DOHH2 (cell line): Measurements from ENCODE around the gene C22orf42.
"Not testable (repeated sequence)": the region's sequence is repeated elsewhere in the genome, so short reads cannot be mapped to it uniquely, and the experiment has no call there.

Experiments used
- H3F3A ChIP-seq: fragments of 200-600 bp; sonication (generic), shearing (Covaris generic); 2 replicates; pipeline ENCODE4 v1.6.0; 2016; ENCODE audit warnings: antibody characterized with exemption, mild to moderate bottlenecking; ENCODE audit not compliant: control insufficient read depth, insufficient read depth
- H3K27ac ChIP-seq: fragments of 200-600 bp; sonication (generic); 2 replicates; pipeline ENCODE4 v1.5.1; 2014; ENCODE audit warnings: low read depth, mild to moderate bottlenecking, low read length, moderate library complexity
- H3K27me3 ChIP-seq: fragments of 200-600 bp; sonication (generic); 2 replicates; pipeline ENCODE4 v1.6.1; 2014; ENCODE audit warnings: mild to moderate bottlenecking, low read length, mixed read lengths; ENCODE audit not compliant: control insufficient read depth
- H3K36me3 ChIP-seq: fragments of 200-600 bp; sonication (generic); 2 replicates; pipeline ENCODE4 v1.6.1; 2014; ENCODE audit warnings: mild to moderate bottlenecking, low read length, moderate library complexity, mixed read lengths; ENCODE audit not compliant: control insufficient read depth
- H3K4me1 ChIP-seq: fragments of 200-600 bp; sonication (generic); 2 replicates; pipeline ENCODE4 v1.6.1; 2014; ENCODE audit warnings: mild to moderate bottlenecking, low read length, mixed read lengths; ENCODE audit not compliant: control insufficient read depth
- H3K4me2 ChIP-seq: fragments of 200-600 bp; sonication (generic); 2 replicates; pipeline ENCODE4 v1.6.0; 2014; ENCODE audit warnings: mild to moderate bottlenecking, low read length, moderate library complexity
- H3K4me3 ChIP-seq: fragments of 200-600 bp; sonication (generic); 2 replicates; pipeline ENCODE4 v1.5.1; 2014; ENCODE audit warnings: mild to moderate bottlenecking, low read length, mixed read lengths
- H3K79me2 ChIP-seq: fragments of 200-600 bp; sonication (generic); 2 replicates; pipeline ENCODE4 v1.6.1; 2014; ENCODE audit warnings: mild to moderate bottlenecking, low read length, mixed read lengths; ENCODE audit not compliant: control insufficient read depth
- H3K9me2 ChIP-seq: fragments of 200-600 bp; sonication (generic); replicated peaks from 2 replicates; pipeline ENCODE4 v1.6.1; 2014; ENCODE audit warnings: mild to moderate bottlenecking, low read length, mixed read lengths; ENCODE audit not compliant: control insufficient read depth
- H3K9me3 ChIP-seq: fragments of 200-600 bp; sonication (generic); 2 replicates; pipeline ENCODE4 v1.6.1; 2014; ENCODE audit warnings: antibody characterized with exemption, low read length, mixed read lengths; ENCODE audit not compliant: control insufficient read depth, insufficient read depth
- H4K20me1 ChIP-seq: fragments of 200-600 bp; sonication (generic); 2 replicates; pipeline ENCODE4 v1.6.0; 2014; ENCODE audit warnings: low read depth, mild to moderate bottlenecking, antibody characterized with exemption, low read length, moderate library complexity; ENCODE audit not compliant: control insufficient read depth, insufficient read depth
- CTCF ChIP-seq: fragments of 200-600 bp; sonication (generic); IDR thresholded peaks from one replicate; pipeline ENCODE4 v1.5.1; 2014; ENCODE audit warnings: antibody characterized with exemption, mild to moderate bottlenecking, low read depth, low read length; ENCODE audit not compliant: poor library complexity, severe bottlenecking
- EZH2phosphoT487 ChIP-seq: fragments of 200-600 bp; sonication (generic); IDR thresholded peaks from 2 replicates; pipeline ENCODE4 v1.6.1; 2017; ENCODE audit warnings: borderline replicate concordance, mild to moderate bottlenecking, antibody characterized with exemption, low read length, moderate library complexity, mixed read lengths

Gene C22orf42

GRCh38 chr22:32199341-32199740 is 40.2 kb upstream of the C22orf42 start:
- H3K4me1 ChIP-seq, result no peaks in the 10 kb centered on the region
- no peaks in the 10 kb centered on the region for H4K20me1 ChIP-seq
- no peaks in the 10 kb centered on the region for H3K36me3 ChIP-seq
- no peak overlapping the region for H3K4me3 ChIP-seq
- H3F3A ChIP-seq, result no peaks in the 10 kb centered on the region
- H3K4me2 ChIP-seq, result no peak overlapping the region
- H3K9me2 ChIP-seq, result no peaks in the 10 kb centered on the region
- H3K79me2 ChIP-seq, result no peaks in the 10 kb centered on the region
- no peaks in the 10 kb centered on the region for H3K9me3 ChIP-seq
- no peaks in the 10 kb centered on the region for H3K27me3 ChIP-seq
- no peak for TF ChIP-seq CTCF
- no peak for TF ChIP-seq EZH2phosphoT487
- no peak overlapping the region for H3K27ac ChIP-seq

- H3K36me3 ChIP-seq, H4K20me1 ChIP-seq, H3K27ac ChIP-seq, H3K9me2 ChIP-seq, H3K4me3 ChIP-seq, H3K4me1 ChIP-seq, H3K27me3 ChIP-seq, H3F3A ChIP-seq, H3K79me2 ChIP-seq, H3K4me2 ChIP-seq, H3K9me3 ChIP-seq: not testable (repeated sequence)
Measured at GRCh38 chr22:32197553-32198226, 38.6 kb upstream of the C22orf42 start.

- not testable (repeated sequence) for H3F3A ChIP-seq, H3K4me1 ChIP-seq, H3K4me2 ChIP-seq, H3K9me2 ChIP-seq, H3K9me3 ChIP-seq, H3K4me3 ChIP-seq, H3K27ac ChIP-seq, H4K20me1 ChIP-seq, H3K79me2 ChIP-seq, H3K36me3 ChIP-seq, H3K27me3 ChIP-seq
Measured at GRCh38 chr22:32195900-32196299, 36.8 kb upstream of the C22orf42 start.

- not testable (repeated sequence) for H3K79me2 ChIP-seq, H3K4me1 ChIP-seq, H3K9me2 ChIP-seq, H3K9me3 ChIP-seq, H3F3A ChIP-seq, H3K27ac ChIP-seq, H4K20me1 ChIP-seq, H3K4me2 ChIP-seq, H3K27me3 ChIP-seq, H3K4me3 ChIP-seq, H3K36me3 ChIP-seq
Measured at GRCh38 chr22:32193346-32193745, 34.2 kb upstream of the C22orf42 start.

- H3K27me3 ChIP-seq, H3F3A ChIP-seq, H3K79me2 ChIP-seq, H3K4me1 ChIP-seq, H4K20me1 ChIP-seq, H3K27ac ChIP-seq, H3K9me2 ChIP-seq, H3K4me2 ChIP-seq, H3K9me3 ChIP-seq, H3K36me3 ChIP-seq, H3K4me3 ChIP-seq: not testable (repeated sequence)
Measured at GRCh38 chr22:32191021-32191420, 31.9 kb upstream of the C22orf42 start.
